GM19452 (cell line): ENCODE results near the gene RALY.

ENCODE experiments used
- ATAC-seq: cut with Tn5 transposase; IDR thresholded peaks from one replicate; pipeline ENCODE4 v1.9.1; 2021; ENCODE audit not compliant: unreplicated experiment

The RALY gene

DNA sequence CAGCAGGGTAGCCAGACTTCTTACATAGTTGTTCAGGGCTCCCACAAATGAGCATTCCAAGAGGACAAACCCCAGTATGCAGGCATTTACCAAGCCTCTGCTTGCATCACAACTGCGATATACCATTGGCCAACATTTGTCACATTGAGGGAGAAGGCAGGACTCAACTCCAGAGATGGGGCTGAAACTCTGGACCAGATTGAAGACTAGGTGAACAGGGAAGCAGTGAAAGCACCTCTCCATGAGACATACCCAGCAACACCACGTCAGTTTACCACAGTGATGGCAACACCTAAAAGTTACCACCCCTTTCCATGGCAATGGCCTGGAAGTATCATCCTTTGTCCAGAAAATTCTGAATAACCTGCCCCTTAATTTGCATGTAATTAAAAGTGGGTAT is 7.9 kb upstream of the RALY start:
- ATAC-seq, result no peak

DNA sequence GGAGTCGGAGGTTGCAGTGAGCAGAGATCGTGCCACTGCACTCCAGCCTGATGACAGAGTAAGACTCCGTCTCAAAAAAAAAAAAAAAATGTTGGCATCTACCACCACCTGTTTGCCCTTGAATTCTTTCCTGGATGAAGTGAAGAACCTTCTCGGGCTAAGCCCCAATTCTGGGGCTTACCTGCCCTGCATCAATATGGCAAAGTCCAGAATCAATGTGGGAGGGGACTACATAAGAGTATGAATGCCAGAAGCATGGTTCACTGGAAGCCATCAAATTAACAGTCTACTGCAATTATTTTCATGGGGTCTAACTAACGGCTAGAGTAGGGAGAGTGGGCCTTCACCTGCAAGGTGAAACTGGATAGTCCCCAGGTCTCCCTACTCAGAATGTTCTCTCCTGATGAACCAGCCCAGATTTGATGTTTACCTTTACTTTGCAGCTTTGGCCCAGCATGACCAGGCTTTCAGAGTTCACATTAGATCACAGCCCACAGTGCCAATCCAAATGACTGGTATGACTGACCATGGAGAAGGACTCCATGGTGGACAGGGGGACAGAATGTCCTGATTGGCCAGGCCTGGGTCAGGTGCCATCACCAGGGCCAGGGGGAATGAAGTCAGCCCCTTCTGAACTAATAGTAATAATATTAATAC is 7.0 kb upstream of the RALY start:
- ATAC-seq, result no peak

DNA sequence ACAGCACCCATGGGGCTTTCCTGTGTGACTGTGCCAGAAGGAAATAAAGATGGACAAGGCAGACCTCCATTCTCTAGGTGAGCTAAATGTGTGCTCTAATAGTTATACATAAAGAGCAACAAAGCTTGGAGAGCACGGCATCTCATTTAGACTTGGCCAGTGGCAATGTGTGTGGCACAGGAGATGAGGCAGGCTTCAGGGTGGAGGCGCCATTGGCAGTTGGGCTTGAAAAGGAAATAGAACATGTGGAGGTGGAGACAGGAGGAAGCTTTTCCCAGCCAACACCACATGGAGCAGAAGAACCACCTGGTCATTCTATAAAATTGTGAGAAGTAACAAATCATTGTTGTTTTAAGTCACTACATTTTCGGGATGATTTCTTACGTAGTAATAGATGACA is 3.6 kb upstream of the RALY start:
- ATAC-seq, result no peak

DNA sequence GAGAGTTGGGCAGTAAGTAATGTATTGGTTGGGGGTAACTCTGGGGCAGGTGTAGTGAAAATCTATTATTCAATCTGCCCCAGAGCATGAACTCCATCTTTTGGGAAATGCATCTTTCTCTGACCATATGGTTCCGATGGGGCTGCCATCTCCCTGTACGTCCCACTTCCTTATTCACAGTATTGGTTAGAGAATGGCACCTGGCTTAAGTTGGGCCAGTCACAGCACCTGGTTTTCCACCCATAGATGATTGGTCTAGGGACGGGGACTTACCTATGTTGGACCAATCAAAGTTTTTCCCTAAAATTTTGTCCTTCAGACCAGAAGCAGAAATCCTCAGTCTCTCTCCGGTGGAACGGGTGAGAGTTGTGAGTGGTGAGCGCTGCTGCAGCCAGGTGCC is 2.2 kb upstream of the RALY start:
- no peak for ATAC-seq

DNA sequence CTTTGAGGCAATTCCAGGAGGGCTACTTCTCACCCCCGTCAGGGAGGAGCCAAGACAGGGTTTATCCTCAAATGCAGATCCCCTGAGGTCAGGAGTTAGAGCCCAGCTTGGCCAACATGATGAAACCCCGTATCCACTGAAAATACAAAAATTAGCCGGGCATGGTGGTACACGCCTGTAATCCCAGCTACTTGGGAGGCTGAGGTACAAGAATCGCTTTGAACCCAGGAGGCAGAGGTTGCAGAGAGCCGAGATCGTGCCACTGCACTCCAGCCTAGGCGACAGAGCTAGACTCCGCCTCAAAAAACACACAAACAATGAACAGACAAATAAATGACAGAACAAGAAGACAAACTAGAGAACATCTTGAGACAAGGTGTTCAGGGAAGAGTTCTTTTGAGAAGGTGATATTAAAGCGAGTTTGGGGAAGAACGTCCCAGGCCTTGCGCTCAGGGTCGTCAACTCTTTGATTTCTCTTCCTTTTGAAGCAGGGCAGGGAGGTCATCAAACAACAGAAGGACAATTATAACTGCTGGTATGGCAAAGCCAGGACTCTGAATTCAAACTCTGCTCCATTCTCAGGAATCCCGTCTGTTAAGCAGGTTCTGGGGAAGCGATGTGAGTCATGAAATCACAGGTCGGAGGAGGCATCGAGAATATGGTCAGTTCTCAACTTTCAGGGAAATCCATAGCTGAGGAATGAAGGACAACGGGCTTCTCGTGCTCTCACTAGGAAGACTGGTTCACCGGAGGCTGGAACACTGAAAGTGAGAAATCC is 1.4 kb upstream of the RALY start:
- ATAC-seq, result no peak

DNA sequence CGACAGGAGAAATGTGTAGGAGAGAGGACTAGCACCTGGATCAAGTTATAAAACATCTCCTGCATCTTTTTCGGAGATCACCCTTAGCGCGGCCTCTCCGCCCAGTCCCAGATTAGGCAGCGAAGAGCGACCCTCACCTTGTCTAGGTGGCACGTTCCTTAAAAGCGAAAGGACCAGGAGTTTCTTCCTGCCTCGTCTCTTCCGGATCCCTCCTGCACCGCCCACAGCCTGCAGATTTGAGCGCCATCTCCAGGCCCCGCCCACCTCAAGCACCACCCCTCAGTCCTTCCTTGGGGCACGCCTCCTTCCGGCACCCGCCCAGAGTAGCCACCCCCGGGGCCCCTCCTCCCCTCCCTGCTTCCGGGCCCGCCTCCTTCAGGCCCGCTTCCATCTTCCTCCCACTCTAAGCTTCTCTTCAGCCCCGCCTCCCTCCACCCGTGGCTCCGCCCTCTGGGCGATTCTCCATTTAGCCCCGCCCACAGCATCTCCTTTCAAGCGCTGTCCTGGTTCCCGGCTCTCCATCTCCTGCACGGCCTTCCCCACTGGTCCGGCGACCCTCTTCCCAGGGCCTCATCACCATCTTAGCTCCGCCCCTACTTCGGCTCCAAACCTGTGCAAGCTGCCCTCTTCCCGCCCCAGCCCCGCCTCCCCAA is 662 bp upstream of the RALY start:
- ATAC-seq, result peak; percentile 71

DNA sequence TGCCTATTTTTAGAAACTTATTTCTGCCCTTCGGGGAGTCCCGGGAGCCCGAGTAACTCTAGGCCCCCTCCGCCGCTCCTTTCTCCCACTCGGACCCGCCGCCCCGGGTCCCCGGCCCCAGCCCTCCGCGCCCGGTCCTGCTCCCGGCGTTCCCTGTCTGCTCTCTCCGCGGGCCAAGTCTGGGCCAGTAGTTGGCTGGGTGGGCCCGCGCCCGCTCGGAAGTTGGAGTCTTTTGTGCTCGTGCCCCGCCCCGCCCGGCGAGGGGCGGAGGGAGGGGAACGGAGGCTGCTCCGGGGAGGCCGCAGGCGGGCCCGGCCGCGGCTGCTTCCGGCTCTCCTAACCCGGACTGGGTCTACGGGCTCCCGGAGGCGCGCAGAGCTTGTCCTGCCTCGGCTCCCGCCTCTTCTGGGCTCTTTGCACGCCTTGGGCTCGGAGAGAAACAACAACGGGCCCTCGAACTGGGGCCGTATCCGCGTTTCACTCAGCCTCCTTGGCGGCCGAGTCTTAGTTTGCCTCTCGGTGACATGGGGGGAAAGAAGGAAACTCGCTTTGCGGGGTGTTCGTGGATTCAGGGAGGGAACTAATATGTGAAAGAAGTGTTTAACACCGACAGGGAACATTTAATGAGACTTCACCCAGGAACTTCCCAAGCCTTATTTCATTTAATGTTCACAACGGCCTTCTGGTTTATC is 657 bp downstream of the RALY start:
- ATAC-seq, result peak; percentile 28

DNA sequence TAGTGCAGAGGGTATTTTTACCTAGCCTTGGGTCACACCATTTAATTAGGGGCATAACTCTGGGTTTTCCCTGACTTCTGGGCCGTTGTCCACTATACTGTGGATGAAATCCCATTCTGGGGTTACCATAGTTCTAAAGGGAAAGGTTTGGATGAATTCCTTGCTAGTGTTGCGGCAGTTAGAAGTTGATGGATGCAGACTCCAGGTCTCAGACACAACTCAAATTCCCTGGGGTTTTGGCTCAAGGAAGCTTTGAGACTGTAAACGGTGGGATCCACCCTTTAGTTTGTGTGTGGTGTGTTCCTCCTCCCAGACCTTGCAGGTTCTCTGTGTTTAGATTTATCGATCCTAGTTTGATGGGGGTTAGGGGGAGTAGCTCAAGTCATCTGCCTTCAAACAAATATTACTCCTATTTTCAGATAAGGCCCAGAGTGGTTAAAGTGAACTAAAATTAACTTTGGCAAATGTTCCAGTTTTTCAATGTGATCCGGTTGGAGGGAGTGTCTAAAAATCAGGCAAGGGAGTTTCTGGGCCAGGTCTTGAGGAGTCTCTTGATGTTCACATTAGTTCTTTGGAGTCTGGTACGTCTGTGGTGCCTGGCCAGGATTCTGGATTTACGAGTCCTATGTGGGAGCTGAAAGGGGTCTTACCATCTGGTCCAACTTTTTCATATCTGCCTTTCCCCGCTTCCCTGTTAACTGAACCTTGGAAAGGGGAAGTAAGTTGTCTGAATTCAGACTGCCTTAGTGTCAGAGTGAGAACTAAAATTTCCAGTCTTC is 1.5 kb downstream of the RALY start:
- no peak for ATAC-seq

DNA sequence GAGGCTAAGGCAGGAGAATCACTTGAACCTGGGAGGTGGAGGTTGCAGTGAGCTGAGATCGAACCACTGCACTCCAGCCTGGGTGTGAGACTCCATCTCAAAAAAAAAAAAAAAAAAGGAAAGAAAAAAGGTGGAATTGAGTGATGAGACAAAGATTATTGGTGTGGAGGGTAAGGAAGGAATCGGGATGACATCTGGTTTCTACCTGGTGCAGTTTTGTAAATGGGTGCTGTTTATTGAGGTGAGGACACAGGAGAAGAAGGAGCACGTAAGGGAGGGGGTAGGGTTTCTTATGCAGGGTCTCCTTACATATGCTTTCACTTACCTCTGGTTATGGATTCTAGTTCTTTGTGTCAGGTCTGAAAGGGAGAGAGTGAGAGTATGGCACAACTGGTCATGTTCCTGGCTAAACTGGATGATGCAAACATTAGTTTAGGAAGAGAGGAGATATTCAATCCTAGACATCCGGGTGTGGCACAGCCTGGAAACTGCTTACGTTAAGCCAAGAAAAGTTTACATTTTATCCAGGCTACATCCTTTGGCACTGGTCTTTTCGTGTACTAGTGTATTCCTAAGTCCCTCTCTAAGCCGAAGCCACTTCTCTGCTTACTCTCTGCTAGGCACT is 5.4 kb downstream of the RALY start:
- ATAC-seq, result no peak

DNA sequence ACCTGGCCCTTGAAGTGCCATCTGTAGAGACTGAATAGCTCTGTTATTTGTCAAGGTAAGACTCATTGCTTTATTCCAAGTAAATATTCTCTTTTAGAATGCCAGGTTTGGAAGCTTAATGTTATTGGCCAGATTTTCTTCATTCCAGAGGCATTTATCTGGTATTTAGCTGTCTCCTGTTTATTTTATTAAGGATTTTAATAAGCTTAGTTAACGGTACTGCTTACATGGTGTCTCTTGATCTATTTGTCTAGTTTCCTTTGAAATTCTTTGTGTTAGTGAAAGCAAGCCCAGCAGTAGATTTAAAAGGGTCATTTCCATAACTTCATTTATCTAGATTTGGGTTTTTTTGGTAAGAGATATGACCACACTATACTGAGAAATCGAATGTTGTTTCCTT is 7.7 kb downstream of the RALY start:
- no peak for ATAC-seq

DNA sequence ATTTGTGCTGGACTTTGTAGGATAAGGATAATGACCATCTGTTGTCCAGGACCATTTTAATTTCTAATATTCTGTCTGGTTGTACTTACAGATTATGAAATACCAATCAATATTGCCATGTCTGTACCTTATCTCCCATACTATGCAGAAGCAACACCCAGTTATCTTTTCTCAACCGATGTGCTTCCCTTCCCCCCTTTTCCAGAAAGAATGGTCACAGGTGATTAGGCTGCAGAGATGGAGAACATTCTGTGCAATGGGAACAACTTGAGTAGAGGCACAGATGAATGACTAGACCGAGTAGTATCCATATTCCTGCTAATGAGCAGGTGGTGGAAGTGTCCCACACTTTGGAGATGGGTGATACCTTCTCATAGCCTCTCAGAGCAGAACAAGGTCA is 10.5 kb downstream of the RALY start:
- no peak for ATAC-seq

DNA sequence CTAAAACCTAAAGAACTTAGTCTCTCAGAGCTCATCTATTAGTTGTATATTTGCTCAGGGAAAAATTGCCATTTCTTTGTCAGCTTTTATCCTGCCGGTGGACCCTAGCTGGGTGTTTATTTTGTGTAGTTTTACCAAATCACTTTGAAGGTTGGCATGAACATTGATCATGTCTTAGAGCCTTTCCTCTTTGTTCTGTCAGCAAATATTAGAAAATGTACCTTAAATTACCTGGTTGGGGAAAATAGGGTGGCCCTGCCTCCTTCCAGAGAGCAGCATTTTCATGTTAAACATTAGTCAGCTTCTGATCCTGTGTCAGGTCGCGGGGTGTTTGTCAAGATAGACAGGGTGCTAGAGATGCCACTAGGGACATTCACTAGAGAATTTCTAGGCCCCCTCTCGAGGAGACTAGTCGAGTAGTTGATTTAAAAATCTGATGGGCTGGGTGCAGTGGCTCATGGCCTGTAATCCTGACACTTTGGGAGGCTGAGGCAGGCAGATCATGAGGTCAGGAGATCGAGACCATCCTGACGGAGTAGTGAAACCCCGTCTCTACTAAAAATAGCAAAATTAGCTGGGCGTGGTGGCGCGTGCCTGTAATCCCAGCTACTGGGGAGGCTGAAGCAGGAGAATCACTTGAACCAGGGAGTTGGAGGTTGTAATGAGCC is 11.2 kb downstream of the RALY start:
- no peak for ATAC-seq

DNA sequence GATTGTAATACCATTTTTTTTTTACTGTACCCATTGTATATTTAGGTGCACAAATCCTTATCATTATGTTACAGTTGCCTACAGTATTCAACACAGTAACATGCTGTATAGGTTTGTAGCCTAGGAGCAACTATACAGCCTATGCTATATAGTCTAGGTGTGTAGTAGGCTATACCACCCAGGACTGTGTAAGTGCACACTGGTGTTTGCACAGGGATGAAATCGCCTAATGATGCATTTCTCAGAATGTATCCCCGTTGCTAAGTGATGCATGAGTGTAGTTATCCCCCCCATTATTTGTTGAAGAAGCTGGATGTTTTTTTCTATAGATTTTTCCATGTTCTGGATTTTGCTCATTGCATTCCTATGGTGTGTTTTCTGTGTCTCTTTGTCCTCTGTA is 12.9 kb downstream of the RALY start:
- ATAC-seq, result no peak

DNA sequence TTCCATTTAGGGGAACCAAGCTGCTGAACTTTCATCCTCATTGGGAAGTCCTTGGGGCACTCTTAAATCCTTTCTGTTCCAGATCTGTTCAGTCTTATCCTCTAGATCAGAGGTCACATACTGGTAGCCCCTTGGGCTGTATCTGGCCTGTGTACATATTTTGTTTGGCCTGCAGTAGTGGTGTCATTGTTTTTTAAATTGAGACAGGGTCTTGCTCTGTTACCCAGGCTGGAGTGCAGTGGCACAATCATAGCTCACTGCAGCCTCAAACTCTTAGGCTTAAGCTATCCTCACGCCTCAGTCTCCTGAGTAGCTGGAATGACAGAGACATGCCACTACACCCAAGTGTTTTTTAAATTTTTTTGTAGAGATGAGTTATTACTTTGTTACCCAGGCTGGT is 14.8 kb downstream of the RALY start:
- no peak for ATAC-seq

DNA sequence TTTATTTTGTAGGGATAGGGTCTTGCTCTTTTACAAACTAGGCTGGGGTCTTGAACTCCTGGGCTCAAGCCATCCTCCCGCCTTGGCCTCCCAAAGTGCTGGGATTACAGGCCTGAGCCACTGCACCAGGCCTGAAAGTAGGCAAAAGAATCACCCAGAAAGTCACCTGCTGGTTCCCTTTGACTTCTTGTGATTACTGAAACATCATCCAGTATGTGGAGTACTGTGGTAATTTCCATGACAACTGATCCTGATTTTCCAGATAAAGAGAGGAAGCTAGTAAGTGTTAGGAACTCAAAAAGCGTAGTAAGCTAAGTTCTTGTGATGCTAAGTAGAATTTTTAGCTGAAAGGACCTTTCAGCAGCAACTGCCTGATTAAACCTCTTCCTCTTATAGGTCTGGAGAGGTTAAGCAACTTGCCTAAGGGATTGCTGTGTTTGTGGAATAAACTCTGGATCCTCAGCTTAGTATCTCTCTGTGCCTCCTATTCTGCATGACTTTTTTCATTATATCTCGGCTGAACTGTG is 16.8 kb downstream of the RALY start:
- no peak for ATAC-seq

DNA sequence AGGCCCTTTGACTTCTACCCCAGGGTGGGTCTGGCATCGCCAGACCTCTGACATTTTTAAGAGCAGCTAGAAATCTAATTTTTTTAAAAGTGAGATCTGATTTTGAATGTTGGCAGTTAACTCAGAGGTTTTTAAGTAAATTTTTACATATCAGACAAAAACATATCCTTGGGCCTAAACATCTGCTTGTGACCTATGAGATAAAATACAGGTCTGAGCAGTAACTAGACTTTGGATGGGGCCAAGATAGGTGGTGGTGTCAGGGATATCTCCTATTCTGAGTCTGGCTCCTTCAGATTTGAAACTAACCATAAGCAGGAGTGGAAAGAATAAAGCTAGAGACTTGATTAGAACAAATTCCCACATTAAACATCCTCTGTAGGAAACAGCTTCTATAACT is 17.6 kb downstream of the RALY start:
- no peak for ATAC-seq

DNA sequence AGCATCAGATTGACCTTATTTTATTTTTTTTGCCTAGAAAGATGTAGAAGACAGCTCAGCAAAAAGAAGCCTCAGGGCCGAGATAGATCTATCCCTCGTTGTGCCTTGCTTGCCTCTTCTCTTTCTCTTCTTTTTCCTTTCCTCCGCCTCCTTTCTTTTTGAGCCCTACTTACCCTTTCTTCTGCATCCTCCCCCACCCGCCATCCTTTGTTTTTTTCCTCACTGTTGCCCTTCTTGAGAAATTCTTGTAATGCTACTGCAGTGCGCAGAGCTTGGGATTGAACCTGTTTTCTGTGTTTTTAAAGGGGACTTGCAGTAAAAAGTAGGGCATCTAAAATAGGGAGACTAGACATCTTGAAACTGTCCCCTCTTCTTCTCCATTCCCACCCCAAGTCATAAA is 18.6 kb downstream of the RALY start:
- ATAC-seq, result no peak

DNA sequence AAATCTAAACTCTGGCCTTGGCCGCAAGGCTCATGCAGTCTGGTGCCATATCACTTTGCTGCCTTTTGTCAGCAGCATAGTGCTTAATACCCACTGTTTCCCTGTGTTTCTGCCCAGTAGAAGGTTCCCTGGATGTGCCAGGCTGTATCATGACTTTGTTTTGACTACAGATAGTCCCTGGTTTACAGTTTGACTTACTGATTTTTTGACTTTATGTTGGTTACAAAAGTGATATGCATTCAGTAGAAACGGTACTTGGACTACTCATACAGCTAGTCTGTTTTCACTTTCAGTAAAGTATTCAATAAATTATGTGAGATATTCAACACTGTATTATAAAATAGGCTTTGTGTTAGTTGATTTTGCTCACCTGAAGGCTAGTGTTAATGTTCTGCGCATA is 19.0 kb downstream of the RALY start:
- no peak for ATAC-seq

DNA sequence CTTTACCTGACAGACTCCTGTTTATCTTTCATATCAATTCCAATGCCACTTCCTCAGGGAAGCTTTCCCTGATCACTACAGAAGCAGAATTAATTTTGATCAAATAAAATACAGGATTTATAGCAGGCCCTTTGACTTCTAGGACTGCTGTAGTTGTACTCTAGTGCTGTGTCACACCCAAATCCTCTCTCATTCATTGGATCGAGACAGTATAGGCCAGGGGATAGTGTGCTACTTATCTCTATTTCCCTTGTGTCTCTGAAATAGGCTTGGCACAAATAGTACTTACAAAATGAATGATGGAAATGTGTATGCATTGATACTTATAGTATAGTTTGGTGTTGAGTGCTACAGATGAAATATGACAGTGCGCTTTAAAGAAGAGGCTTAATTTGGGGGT is 19.8 kb downstream of the RALY start:
- ATAC-seq, result no peak

DNA sequence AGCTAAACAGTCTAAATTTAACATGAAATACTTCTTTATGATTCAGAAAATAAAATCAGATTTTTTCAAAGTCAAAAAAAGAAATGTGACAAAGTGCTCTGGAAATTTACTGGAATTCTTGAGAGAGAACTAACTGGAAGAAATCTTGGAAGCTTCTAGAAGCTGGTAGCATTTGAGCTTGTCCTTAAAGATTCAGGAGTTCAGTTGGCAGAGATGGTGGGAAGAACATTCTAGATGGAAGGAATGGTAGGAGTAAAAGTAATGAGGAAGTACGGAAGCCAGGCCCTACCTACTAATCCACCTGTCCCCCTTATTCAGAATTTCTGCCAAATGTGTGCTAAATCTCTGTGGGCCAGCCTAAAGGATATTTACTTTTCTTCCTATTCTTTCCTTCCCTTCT is 21.2 kb downstream of the RALY start:
- ATAC-seq, result no peak
